ENCODE results near the gene NT5C. TPM values are rescaled to one million over a fixed set of nuclear protein-coding genes. Genes with fewer than 3 reads are reported as not detected.

Gene NT5C
- total RNA-seq, 1 donor from 2014 or later = 41.5 TPM

GRCh38 chr17:75094871-75095399, 36.6 kb downstream of the NT5C start:
- DNase-seq (ENCODE audit: extremely low read depth, low read depth, low spot score) = no peak

GRCh38 chr17:75093548-75094158, 37.9 kb downstream of the NT5C start:
- DNase-seq (ENCODE audit: extremely low read depth, low read depth, low spot score) = no peak

- DNase-seq (ENCODE audit: extremely low read depth, low read depth, low spot score) = no peak
Measured at GRCh38 chr17:75091855-75092327, 39.7 kb downstream of the NT5C start.

- no peak for DNase-seq (ENCODE audit: extremely low read depth, low read depth, low spot score)
Measured at GRCh38 chr17:75090871-75091854, 40.4 kb downstream of the NT5C start.

GRCh38 chr17:75088465-75089417, 42.8 kb downstream of the NT5C start:
- DNase-seq (ENCODE audit: extremely low read depth, low read depth, low spot score) = no peak

- peak; percentile 42 for DNase-seq (ENCODE audit: extremely low read depth, low read depth, low spot score)
Measured at GRCh38 chr17:75087558-75088453, 43.7 kb downstream of the NT5C start, which contains the start of gene SLC16A5. Gene SLC16A5 (plus strand): TSS chr17:75087954. CDS start chr17:75093637, 5,683 bp downstream.

GRCh38 chr17:75087182-75087557, 44.4 kb downstream of the NT5C start:
- no peak for DNase-seq (ENCODE audit: extremely low read depth, low read depth, low spot score)

- DNase-seq (ENCODE audit: extremely low read depth, low read depth, low spot score) = no peak
Measured at GRCh38 chr17:75086496-75087181, 44.9 kb downstream of the NT5C start.

GRCh38 chr17:75084039-75084660, 47.4 kb downstream of the NT5C start:
- DNase-seq (ENCODE audit: extremely low read depth, low read depth, low spot score) = no peak

- DNase-seq (ENCODE audit: extremely low read depth, low read depth, low spot score) = no peak
Measured at GRCh38 chr17:75082683-75083082, 48.9 kb downstream of the NT5C start.

- no peak for DNase-seq (ENCODE audit: extremely low read depth, low read depth, low spot score)
Measured at GRCh38 chr17:75081611-75082540, 49.7 kb downstream of the NT5C start.

Other genes starting within 250 kb of the NT5C start
- not detected in 2 replicates for gene FADS6, start 238.1 kb downstream of the NT5C start, total RNA-seq
- gene USH1G, start 208.5 kb downstream of the NT5C start, total RNA-seq = not detected in 2 replicates
- gene OTOP2, start 207.5 kb downstream of the NT5C start, total RNA-seq = not detected in 2 replicates
- not detected in 2 replicates for gene OTOP3, start 195.8 kb downstream of the NT5C start, total RNA-seq
- gene HID1, start 159.0 kb downstream of the NT5C start, total RNA-seq = 23.1 and 30.6 TPM in 2 replicates
- gene CDR2L, start 144.1 kb downstream of the NT5C start, total RNA-seq = 40.7 and 63.5 TPM in 2 replicates
- 38.7 and 49.7 TPM in 2 replicates for gene MRPL58, start 119.1 kb downstream of the NT5C start, total RNA-seq
- 228 and 300 TPM in 2 replicates for gene ATP5PD, start 84.8 kb downstream of the NT5C start, total RNA-seq
- gene KCTD2, start 84.5 kb downstream of the NT5C start, total RNA-seq = 18.6 and 21.0 TPM in 2 replicates
- gene SLC16A5, start 43.8 kb downstream of the NT5C start, total RNA-seq = 5.7 and 7.1 TPM in 2 replicates
- gene ARMC7, start 21.8 kb downstream of the NT5C start, total RNA-seq = 8.9 and 9.7 TPM in 2 replicates
- gene JPT1, start 22.8 kb upstream of the NT5C start, total RNA-seq = 257 and 318 TPM in 2 replicates
- gene SUMO2, start 51.2 kb upstream of the NT5C start, total RNA-seq = 80.6 and 95.5 TPM in 2 replicates
- 30.0 and 35.1 TPM in 2 replicates for gene NUP85, start 73.9 kb upstream of the NT5C start, total RNA-seq
- gene GGA3, start 129.9 kb upstream of the NT5C start, total RNA-seq = 27.0 and 32.5 TPM in 2 replicates
- gene MRPS7, start 130.1 kb upstream of the NT5C start, total RNA-seq = 42.6 and 49.4 TPM in 2 replicates
- 21.9 and 25.5 TPM in 2 replicates for gene MIF4GD, start 139.5 kb upstream of the NT5C start, total RNA-seq
- gene SLC25A19, start 157.7 kb upstream of the NT5C start, total RNA-seq = 5.8 and 11.7 TPM in 2 replicates